Liver (tissue), 9 donors: ENCODE results near the gene NCAM2. TPM values are rescaled to one million over a fixed set of nuclear protein-coding genes. Genes with fewer than 3 reads are reported as not detected.
A peak's percentile ranks its signal among the peaks of the same experiment; 100 is the strongest.

ENCODE experiments used
- DNase-seq: peaks from one replicate; pipeline ENCODE4 v3.0.0-alpha.2; 2017; ENCODE audit warnings: low spot score
- H3K27ac ChIP-seq, 2 donors: one replicate each; pipeline ENCODE4 v1.7.0; 2013; ENCODE audit warnings: inconsistent platforms in 2 of 2, low read length in 2 of 2, control low read depth in 1 of 2, low read depth in 1 of 2, mild to moderate bottlenecking in 1 of 2
- H3K27me3 ChIP-seq, 4 donors: one replicate each; pipeline versions ENCODE4 v1.6.1 to v1.7.0; 2013; ENCODE audit warnings: low read length in 3 of 4, inconsistent platforms in 1 of 4, mild to moderate bottlenecking in 1 of 4, moderate library complexity in 1 of 4; ENCODE audit not compliant: control insufficient read depth in 4 of 4, insufficient read depth in 4 of 4
- H3K36me3 ChIP-seq, 4 donors: one replicate each; pipeline versions ENCODE4 v1.6.1 to v1.7.0; 2013; ENCODE audit warnings: low read length in 3 of 4, mild to moderate bottlenecking in 3 of 4, low read depth in 1 of 4, moderate library complexity in 1 of 4; ENCODE audit not compliant: control insufficient read depth in 4 of 4, insufficient read depth in 3 of 4
- H3K4me1 ChIP-seq, 4 donors: one replicate each; pipeline versions ENCODE4 v1.6.1 to v1.7.0; 2013; ENCODE audit warnings: low read length in 3 of 4, mild to moderate bottlenecking in 3 of 4, moderate library complexity in 1 of 4; ENCODE audit not compliant: control insufficient read depth in 4 of 4, insufficient read depth in 4 of 4
- H3K4me3 ChIP-seq, 3 donors: one replicate each; pipeline versions ENCODE4 v1.6.1 to v1.7.0; 2013; ENCODE audit warnings: low read length in 3 of 3, control low read depth in 1 of 3, low read depth in 1 of 3, mild to moderate bottlenecking in 1 of 3
- H3K9ac ChIP-seq, 2 donors: one replicate each; pipeline ENCODE4 v1.7.0; 2013; ENCODE audit warnings: low read length in 2 of 2, mild to moderate bottlenecking in 2 of 2, moderate library complexity in 2 of 2, control low read depth in 1 of 2, low read depth in 1 of 2
- H3K9me3 ChIP-seq, 4 donors: one replicate each; pipeline versions ENCODE4 v1.6.1 to v1.7.0; 2013; ENCODE audit warnings: low read length in 3 of 4; ENCODE audit not compliant: control insufficient read depth in 4 of 4
- ATF3 ChIP-seq: IDR thresholded peaks from 2 replicates; pipeline ENCODE4 v1.6.1; 2016; ENCODE audit warnings: antibody characterized with exemption
- CTCF ChIP-seq: fragments of 150-350 bp; IDR thresholded peaks from 2 replicates; pipeline ENCODE4 v1.5.1; 2017; ENCODE audit warnings: improper control_type of control experiment, low read depth, low read length; ENCODE audit not compliant: missing input control
- FOXA1 ChIP-seq: IDR thresholded peaks from 2 replicates; pipeline ENCODE4 v1.6.1; 2016; ENCODE audit warnings: antibody characterized with exemption
- FOXA2 ChIP-seq: IDR thresholded peaks from 2 replicates; pipeline ENCODE4 v1.6.1; 2016; ENCODE audit warnings: antibody characterized with exemption
- GABPA ChIP-seq, 2 donors: IDR thresholded peaks in 1 of 2; conservative IDR thresholded peaks in 1 of 2; 2 replicates each; pipeline ENCODE4 v1.6.1; 2016; ENCODE audit warnings: antibody characterized with exemption in 2 of 2, mild to moderate bottlenecking in 1 of 2, moderate library complexity in 1 of 2
- HNF4A ChIP-seq, 2 donors: conservative IDR thresholded peaks; 2 replicates each; pipeline ENCODE4 v1.6.1; 2016; ENCODE audit warnings: antibody characterized with exemption in 2 of 2, mild to moderate bottlenecking in 2 of 2
- HNF4G ChIP-seq: IDR thresholded peaks from 2 replicates; pipeline ENCODE4 v1.6.1; 2016; ENCODE audit warnings: antibody characterized with exemption
- JUND ChIP-seq, 2 donors: IDR thresholded peaks; 2 replicates each; pipeline ENCODE4 v1.6.1; 2016; ENCODE audit warnings: antibody characterized with exemption in 2 of 2
- MAX ChIP-seq: IDR thresholded peaks from 2 replicates; pipeline ENCODE4 v1.6.1; 2016; ENCODE audit warnings: antibody characterized with exemption
- NR2F2 ChIP-seq: IDR thresholded peaks from 2 replicates; pipeline ENCODE4 v1.6.1; 2016; ENCODE audit warnings: antibody characterized with exemption
- RAD21 ChIP-seq, 2 donors: IDR thresholded peaks; 2 replicates each; pipeline ENCODE4 v1.6.1; 2016; ENCODE audit warnings: antibody characterized with exemption in 2 of 2, mild to moderate bottlenecking in 2 of 2
- REST ChIP-seq: IDR thresholded peaks from 2 replicates; pipeline ENCODE4 v1.6.1; 2016; ENCODE audit warnings: antibody characterized with exemption, mild to moderate bottlenecking
- RXRA ChIP-seq, 2 donors: IDR thresholded peaks; 2 replicates each; pipeline ENCODE4 v1.6.1; 2017 to 2018; ENCODE audit warnings: antibody characterized with exemption in 2 of 2, mild to moderate bottlenecking in 1 of 2
- ZBTB33 ChIP-seq: IDR thresholded peaks from 2 replicates; pipeline ENCODE4 v1.6.1; 2016; ENCODE audit warnings: antibody characterized with exemption
- WGBS: extraction: QIAGEN DNeasy Blood & Tissue Kit; methylation state at CpG from one replicate; pipeline ENCODE4 v1.1.7; 2013; 5-methylcytosine and 5-hydroxymethylcytosine counted together
- polyA plus RNA-seq, 2 donors: library from polyadenylated mRNA; stranded (reverse) in 1 of 2; unstranded in 1 of 2; fragments of 200-250 nt in 1 of 2; fragments of >200 nt in 1 of 2; fragmentation: Nextera tagmentation in 1 of 2; extraction: Ambion mirVana in 1 of 2; gene quantifications; one replicate each; pipeline versions ENCODE4 v1.2.1 to v1.2.3, GENCODE V29; 2013 to 2015
- total RNA-seq, 2 donors: library from RNA; depleted of rRNA; stranded (reverse); fragments of >200 nt; gene quantifications; one replicate each; pipeline ENCODE4 v1.2.3, GENCODE V29; 2014
- donor health status: healthy.
- donor health status: healthy.
- donor health status: healthy.
- donor health status: healthy.
- donor health status: healthy.

Gene NCAM2
- total and polyA plus RNA-seq, 4 donors = 0.06 to 0.51 (median 0.24) TPM

GRCh38 chr21:21002153-21002552, 3.9 kb downstream of the NCAM2 start:
- no peak overlapping the region for H3K9ac ChIP-seq
- H3K36me3 ChIP-seq = no peaks in the 10 kb centered on the region
- H3K4me3 ChIP-seq = no peak overlapping the region
- WGBS = 38% methylated on average over 4 of the region's 4 CpGs
- no peak for DNase-seq
- no peak overlapping the region for H3K27ac ChIP-seq
- H3K4me1 ChIP-seq = peaks cover 0 to 10% (median 2%) of the 10 kb centered on the region in 4 donors
- TF ChIP-seq NR2F2 (no peak), ZBTB33 (no peak), GABPA (IDR thresholded peaks at IDR 0.05 in 1 of 2, conservative IDR thresholded peaks at IDR 0.05 in 1 of 2) (no peak), RXRA (IDR thresholded peaks at IDR 0.05) (no peak), FOXA2 (no peak), CTCF (no peak), HNF4A (conservative IDR thresholded peaks at IDR 0.05) (no peak), REST (no peak), HNF4G (no peak), JUND (IDR thresholded peaks at IDR 0.05) (no peak), ATF3 (no peak)
- H3K9me3 ChIP-seq = no peaks in the 10 kb centered on the region
- H3K27me3 ChIP-seq = peaks cover 0 to 12% (median 2%) of the 10 kb centered on the region in 4 donors

GRCh38 chr21:21003701-21004100, 5.5 kb downstream of the NCAM2 start:
- Histone ChIP-seq H3K9ac (no peak overlapping the region), H3K27ac (no peak overlapping the region), H3K4me1 (peaks cover 0 to under 1% (median 0%) of the 10 kb centered on the region in 4 donors), H3K9me3 (no peaks in the 10 kb centered on the region), H3K36me3 (no peaks in the 10 kb centered on the region), H3K27me3 (peaks cover 0 to 13% (median 0%) of the 10 kb centered on the region in 4 donors), H3K4me3 (no peak overlapping the region)
- 34% methylated on average over 4 of the region's 4 CpGs for whole genome bisulfite sequencing
- TF ChIP-seq FOXA1 (no peak), RXRA (IDR thresholded peaks at IDR 0.05) (no peak), CTCF (no peak), GABPA (IDR thresholded peaks at IDR 0.05 in 1 of 2, conservative IDR thresholded peaks at IDR 0.05 in 1 of 2) (no peak), MAX (no peak), RAD21 (IDR thresholded peaks at IDR 0.05) (peak in 1 of 2 donors; percentile 41)
- DNase-seq = no peak
